Measurements from ENCODE around the gene NGF.

NGF gene

DNA sequence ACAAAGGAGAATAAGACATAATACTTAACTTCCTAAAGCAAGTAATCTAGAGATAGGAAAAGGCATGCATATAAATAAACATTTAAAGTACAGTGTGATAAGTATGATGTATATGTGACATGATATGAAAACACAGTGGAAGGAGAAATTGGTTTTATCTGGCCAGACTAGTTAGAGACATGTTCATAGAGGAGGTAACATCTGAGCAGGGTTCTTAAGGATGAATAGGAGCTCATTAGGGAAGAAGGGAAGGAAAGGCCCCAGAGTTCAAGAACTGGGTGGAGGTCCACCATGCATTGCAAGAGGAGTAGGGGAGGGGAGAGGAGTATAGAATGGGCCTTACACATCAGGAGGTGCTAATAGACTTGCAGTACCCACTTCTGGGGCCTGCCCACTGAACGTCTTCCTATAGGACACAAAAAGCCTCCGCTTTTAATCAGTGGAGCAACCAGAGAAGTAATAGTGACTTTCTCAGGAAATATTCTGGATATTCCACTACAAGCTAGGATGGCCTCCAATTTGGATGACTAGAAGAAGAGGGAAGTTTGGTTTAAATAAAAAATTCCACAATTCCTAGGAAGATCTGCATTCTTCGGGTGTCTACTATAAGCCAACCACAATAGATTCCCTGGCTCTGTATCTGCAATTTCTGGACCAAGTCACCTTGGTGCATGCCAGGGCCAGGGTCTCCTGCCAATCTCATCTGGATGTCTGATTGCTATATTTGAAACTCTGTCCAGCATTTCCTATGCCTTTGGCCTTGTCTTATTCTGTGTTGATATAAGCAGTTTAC lies 41.9 kb downstream of the NGF start:
- Histone ChIP-seq H3K9ac (ENCODE audit: low read depth, low read length, poor library complexity, severe bottlenecking) (no peak overlapping the region), H3K9me2 (replicated peaks; ENCODE audit: low read depth, low read length) (no peaks in the 10 kb centered on the region)

DNA sequence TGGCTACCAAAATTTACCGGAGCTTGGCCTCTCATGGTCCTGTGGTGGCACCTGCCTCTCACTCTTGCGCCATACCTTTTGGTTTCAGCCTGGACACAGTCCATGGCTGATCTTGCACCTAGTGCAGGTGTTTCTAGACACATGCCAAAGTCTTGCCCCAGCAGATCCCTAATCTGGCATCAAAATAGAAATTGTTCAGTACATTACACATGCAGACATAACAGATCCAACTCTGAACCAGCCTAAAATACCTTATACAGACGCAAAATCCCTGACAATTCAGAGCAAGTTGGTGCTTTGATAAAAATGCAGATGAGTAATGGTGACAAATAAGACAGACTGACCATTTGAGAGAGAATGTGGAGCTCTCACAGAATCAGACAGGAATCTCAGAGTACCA lies 44.1 kb downstream of the NGF start:
- H3F3A ChIP-seq (ENCODE audit: low read depth): no peaks in the 10 kb centered on the region
- no peak overlapping the region for H3K4me3 ChIP-seq (ENCODE audit: low read length, poor library complexity, severe bottlenecking)
- no peaks in the 10 kb centered on the region for H3K9me3 ChIP-seq (ENCODE audit: insufficient read depth, low read depth, low read length)
- TF ChIP-seq EZH2phosphoT487 (IDR thresholded peaks at IDR 0.05; ENCODE audit: borderline replicate concordance): no peak
- TF ChIP-seq, protein P1, sequence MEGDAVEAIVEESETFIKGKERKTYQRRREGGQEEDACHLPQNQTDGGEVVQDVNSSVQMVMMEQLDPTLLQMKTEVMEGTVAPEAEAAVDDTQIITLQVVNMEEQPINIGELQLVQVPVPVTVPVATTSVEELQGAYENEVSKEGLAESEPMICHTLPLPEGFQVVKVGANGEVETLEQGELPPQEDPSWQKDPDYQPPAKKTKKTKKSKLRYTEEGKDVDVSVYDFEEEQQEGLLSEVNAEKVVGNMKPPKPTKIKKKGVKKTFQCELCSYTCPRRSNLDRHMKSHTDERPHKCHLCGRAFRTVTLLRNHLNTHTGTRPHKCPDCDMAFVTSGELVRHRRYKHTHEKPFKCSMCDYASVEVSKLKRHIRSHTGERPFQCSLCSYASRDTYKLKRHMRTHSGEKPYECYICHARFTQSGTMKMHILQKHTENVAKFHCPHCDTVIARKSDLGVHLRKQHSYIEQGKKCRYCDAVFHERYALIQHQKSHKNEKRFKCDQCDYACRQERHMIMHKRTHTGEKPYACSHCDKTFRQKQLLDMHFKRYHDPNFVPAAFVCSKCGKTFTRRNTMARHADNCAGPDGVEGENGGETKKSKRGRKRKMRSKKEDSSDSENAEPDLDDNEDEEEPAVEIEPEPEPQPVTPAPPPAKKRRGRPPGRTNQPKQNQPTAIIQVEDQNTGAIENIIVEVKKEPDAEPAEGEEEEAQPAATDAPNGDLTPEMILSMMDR (conservative IDR thresholded peaks at IDR 0.05; ENCODE audit: low read length): no peak
- H3K9me2 ChIP-seq (replicated peaks; ENCODE audit: low read depth, low read length): no peaks in the 10 kb centered on the region
- H3K4me2 ChIP-seq (ENCODE audit: low read depth, low read length, poor library complexity, severe bottlenecking): no peak overlapping the region
- no peaks in the 10 kb centered on the region for H3K36me3 ChIP-seq (ENCODE audit: insufficient read depth, low read length)
- no peaks in the 10 kb centered on the region for H3K79me2 ChIP-seq (ENCODE audit: insufficient read depth, low read length)
- no peak overlapping the region for H3K9ac ChIP-seq (ENCODE audit: low read depth, low read length, poor library complexity, severe bottlenecking)
- no peaks in the 10 kb centered on the region for H4K20me1 ChIP-seq (ENCODE audit: insufficient read depth, low read length, poor library complexity, severe bottlenecking)
- H3K27me3 ChIP-seq (ENCODE audit: insufficient read depth, low read length, poor library complexity, severe bottlenecking): no peaks in the 10 kb centered on the region
- no peaks in the 10 kb centered on the region for H3K4me1 ChIP-seq (ENCODE audit: insufficient read depth, low read length, poor library complexity, severe bottlenecking)
- H2AFZ ChIP-seq (ENCODE audit: low read length): no peak overlapping the region

More for the DNA sequence above, 41.9 kb downstream of the NGF start:
- Histone ChIP-seq H3K9me3 (ENCODE audit: insufficient read depth, low read depth, low read length) (no peaks in the 10 kb centered on the region), H3K4me1 (ENCODE audit: insufficient read depth, low read length, poor library complexity, severe bottlenecking) (peaks cover 10% of the 10 kb centered on the region), H3K4me2 (ENCODE audit: low read depth, low read length, poor library complexity, severe bottlenecking) (no peak overlapping the region), H3K79me2 (ENCODE audit: insufficient read depth, low read length) (no peaks in the 10 kb centered on the region), H3F3A (ENCODE audit: low read depth) (no peaks in the 10 kb centered on the region), H3K36me3 (ENCODE audit: insufficient read depth, low read length) (no peaks in the 10 kb centered on the region), H4K20me1 (ENCODE audit: insufficient read depth, low read length, poor library complexity, severe bottlenecking) (no peaks in the 10 kb centered on the region), H2AFZ (ENCODE audit: low read length) (no peak overlapping the region), H3K27me3 (ENCODE audit: insufficient read depth, low read length, poor library complexity, severe bottlenecking) (no peaks in the 10 kb centered on the region), H3K4me3 (ENCODE audit: low read length, poor library complexity, severe bottlenecking) (no peak overlapping the region)
- TF ChIP-seq, protein P1 (conservative IDR thresholded peaks at IDR 0.05; ENCODE audit: low read length): no peak
- TF ChIP-seq EZH2phosphoT487 (IDR thresholded peaks at IDR 0.05; ENCODE audit: borderline replicate concordance): no peak

DNA sequence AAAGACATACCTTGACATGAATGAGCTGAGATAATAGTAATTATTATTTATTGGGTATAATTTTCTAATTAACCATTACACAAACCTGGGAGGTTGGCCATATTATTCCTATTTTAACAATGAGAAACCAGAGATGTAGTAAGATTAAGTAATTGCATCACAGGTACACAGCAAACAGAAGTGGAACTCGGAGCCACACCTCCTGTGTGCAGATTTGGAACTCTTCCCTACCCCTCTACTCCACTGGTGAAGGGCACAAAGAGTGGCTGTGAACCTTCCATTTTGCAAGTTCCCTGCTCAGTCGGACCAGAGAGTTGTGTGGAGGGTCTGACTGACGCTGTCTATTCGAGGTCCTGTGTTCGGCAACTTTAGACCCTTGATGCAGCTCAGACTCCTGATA lies 45.0 kb downstream of the NGF start:
- Histone ChIP-seq H3K9ac (ENCODE audit: low read depth, low read length, poor library complexity, severe bottlenecking) (no peak overlapping the region), H3K9me2 (replicated peaks; ENCODE audit: low read depth, low read length) (no peaks in the 10 kb centered on the region), H3K36me3 (ENCODE audit: insufficient read depth, low read length) (no peaks in the 10 kb centered on the region), H3K4me1 (ENCODE audit: insufficient read depth, low read length, poor library complexity, severe bottlenecking) (no peaks in the 10 kb centered on the region), H3K9me3 (ENCODE audit: insufficient read depth, low read depth, low read length) (no peaks in the 10 kb centered on the region), H3K27me3 (ENCODE audit: insufficient read depth, low read length, poor library complexity, severe bottlenecking) (no peaks in the 10 kb centered on the region), H2AFZ (ENCODE audit: low read length) (no peak overlapping the region), H4K20me1 (ENCODE audit: insufficient read depth, low read length, poor library complexity, severe bottlenecking) (no peaks in the 10 kb centered on the region), H3K79me2 (ENCODE audit: insufficient read depth, low read length) (no peaks in the 10 kb centered on the region), H3K4me3 (ENCODE audit: low read length, poor library complexity, severe bottlenecking) (no peak overlapping the region), H3F3A (ENCODE audit: low read depth) (no peaks in the 10 kb centered on the region), H3K4me2 (ENCODE audit: low read depth, low read length, poor library complexity, severe bottlenecking) (no peak overlapping the region)
- TF ChIP-seq, protein P1 (conservative IDR thresholded peaks at IDR 0.05; ENCODE audit: low read length): no peak
- no peak for TF ChIP-seq EZH2phosphoT487 (IDR thresholded peaks at IDR 0.05; ENCODE audit: borderline replicate concordance)
